Trophoblast cell (in vitro differentiated cells and primary cell): ENCODE measurements around the gene ZC3H11A.
A peak's percentile ranks its signal among the peaks of the same experiment; 100 is the strongest.
"Not testable (repeated sequence)": the region's sequence is repeated elsewhere in the genome, so short reads cannot be mapped to it uniquely, and the experiment has no call there.

Source experiments
- DNase-seq, 2 donors: peaks; one replicate each; pipeline ENCODE4 v3.0.0-alpha.2; 2016
- H2AFZ ChIP-seq: 2 replicates; pipeline ENCODE4 v1.6.1; 2013; ENCODE audit warnings: low read length, moderate library complexity, mild to moderate bottlenecking; ENCODE audit not compliant: insufficient read depth, poor library complexity
- H2AK5ac ChIP-seq: 2 replicates; pipeline ENCODE4 v1.6.1; 2013; ENCODE audit warnings: mild to moderate bottlenecking, low read length
- H2BK120ac ChIP-seq: 2 replicates; pipeline ENCODE4 v1.6.1; 2013; ENCODE audit warnings: low read length, mild to moderate bottlenecking, moderate library complexity; ENCODE audit not compliant: insufficient read depth, poor library complexity
- H2BK12ac ChIP-seq: 2 replicates; pipeline ENCODE4 v1.6.1; 2013; ENCODE audit warnings: mild to moderate bottlenecking, low read length, moderate library complexity
- H2BK5ac ChIP-seq: 2 replicates; pipeline ENCODE4 v1.6.1; 2013; ENCODE audit warnings: low read length, low read depth, moderate library complexity, mild to moderate bottlenecking; ENCODE audit not compliant: poor library complexity
- H3K14ac ChIP-seq: 2 replicates; pipeline ENCODE4 v1.6.1; 2013; ENCODE audit warnings: mild to moderate bottlenecking, low read length
- H3K18ac ChIP-seq: 2 replicates; pipeline ENCODE4 v1.6.1; 2013; ENCODE audit warnings: mild to moderate bottlenecking, low read length
- H3K23ac ChIP-seq: 2 replicates; pipeline ENCODE4 v1.6.1; 2013; ENCODE audit warnings: low read length
- H3K27ac ChIP-seq: 2 replicates; pipeline ENCODE4 v1.5.1; 2013; ENCODE audit warnings: low read depth, mild to moderate bottlenecking, inconsistent platforms, low read length, moderate library complexity
- H3K27me3 ChIP-seq: 2 replicates; pipeline ENCODE4 v1.6.1; 2013; ENCODE audit warnings: inconsistent platforms, mild to moderate bottlenecking, low read length, moderate library complexity; ENCODE audit not compliant: insufficient read depth
- H3K36me3 ChIP-seq, 2 experiments: 1 replicate in 1 of 2; 2 replicates in 1 of 2; pipeline ENCODE4 v1.6.1; 2013; ENCODE audit warnings: low read length in 2 of 2, mild to moderate bottlenecking in 2 of 2, moderate library complexity in 1 of 2; ENCODE audit not compliant: insufficient read depth in 2 of 2, control insufficient read depth in 1 of 2
- H3K4ac ChIP-seq: 2 replicates; pipeline ENCODE4 v1.6.1; 2013; ENCODE audit warnings: low read depth, mild to moderate bottlenecking, low read length, moderate library complexity
- H3K4me1 ChIP-seq, 2 experiments: 1 replicate in 1 of 2; 2 replicates in 1 of 2; pipeline ENCODE4 v1.6.1; 2013; ENCODE audit warnings: low read length in 2 of 2, mild to moderate bottlenecking in 2 of 2, moderate library complexity in 1 of 2; ENCODE audit not compliant: insufficient read depth in 2 of 2, control insufficient read depth in 1 of 2
- H3K4me2 ChIP-seq: 2 replicates; pipeline ENCODE4 v1.6.1; 2013; ENCODE audit warnings: inconsistent platforms, mild to moderate bottlenecking, low read length, moderate library complexity
- H3K4me3 ChIP-seq: 2 replicates; pipeline ENCODE4 v1.5.1; 2013; ENCODE audit warnings: mild to moderate bottlenecking, low read depth, low read length, inconsistent platforms
- H3K79me1 ChIP-seq: one replicate; pipeline ENCODE4 v1.6.1; 2013; ENCODE audit warnings: low read length
- H3K79me2 ChIP-seq: 2 replicates; pipeline ENCODE4 v1.6.1; 2013; ENCODE audit warnings: low read length, mild to moderate bottlenecking; ENCODE audit not compliant: control insufficient read depth, insufficient read depth, poor library complexity
- H3K9ac ChIP-seq: 2 replicates; pipeline ENCODE4 v1.6.1; 2013; ENCODE audit warnings: mild to moderate bottlenecking, low read length
- H3K9me3 ChIP-seq: 2 replicates; pipeline ENCODE4 v1.6.1; 2013; ENCODE audit warnings: low read depth, mild to moderate bottlenecking, control low read depth, inconsistent platforms, low read length; ENCODE audit not compliant: insufficient read depth
- H4K12ac ChIP-seq: 2 replicates; pipeline ENCODE4 v1.6.1; 2013; ENCODE audit warnings: low read depth, mild to moderate bottlenecking, low read length, moderate library complexity
- H4K8ac ChIP-seq: 2 replicates; pipeline ENCODE4 v1.6.1; 2013; ENCODE audit warnings: low read depth, mild to moderate bottlenecking, low read length, moderate library complexity
- H4K91ac ChIP-seq: one replicate; pipeline ENCODE4 v1.6.1; 2013; ENCODE audit warnings: low read depth, mild to moderate bottlenecking, low read length, moderate library complexity
- WGBS: extraction: QIAGEN DNeasy Blood & Tissue Kit; methylation state at CpG from one replicate; pipeline ENCODE4 v1.1.7; 2013; ENCODE audit warnings: missing lambda C conversion rate; ENCODE audit not compliant: insufficient read length, insufficient coverage; ENCODE audit errors: extremely low coverage; 5-methylcytosine and 5-hydroxymethylcytosine counted together

The ZC3H11A gene

GRCh38 chr1:203793561-203793960, 1.9 kb upstream of the ZC3H11A start:
- H3K4me3 ChIP-seq, H2AFZ ChIP-seq, H3K36me3 ChIP-seq, H3K23ac ChIP-seq, H3K18ac ChIP-seq, H4K12ac ChIP-seq, H3K4me2 ChIP-seq, H3K27me3 ChIP-seq, H3K9me3 ChIP-seq, H3K4ac ChIP-seq, H3K14ac ChIP-seq, H2BK5ac ChIP-seq, H2BK12ac ChIP-seq, H3K9ac ChIP-seq, H4K8ac ChIP-seq, DNase-seq: not testable (repeated sequence)
- H3K79me1 ChIP-seq: peaks cover 19% of the 10 kb centered on the region
- WGBS: no CpG with 5 or more reads among the region's 7 CpGs
- peak overlapping the region; percentile 57 for H2AK5ac ChIP-seq
- H4K91ac ChIP-seq: peak overlapping the region; percentile 47
- H2BK120ac ChIP-seq: peak overlapping the region; percentile 18
- H3K27ac ChIP-seq: peak overlapping the region; percentile 10
- peaks cover 17% of the 10 kb centered on the region for H3K79me2 ChIP-seq
- peaks cover 5 to 11% of the 10 kb centered on the region in 2 experiments for H3K4me1 ChIP-seq

- no CpG with 5 or more reads among the region's 19 CpGs for WGBS
- peaks cover 17% of the 10 kb centered on the region for H3K79me2 ChIP-seq
- no peak overlapping the region for H3K4me3 ChIP-seq
- H3K27ac ChIP-seq: no peak overlapping the region
- no peaks in the 10 kb centered on the region for H3K27me3 ChIP-seq
- no peak for DNase-seq
- H3K4me1 ChIP-seq: peaks cover 1 to 6% of the 10 kb centered on the region in 2 experiments
- H3K9me3 ChIP-seq: no peaks in the 10 kb centered on the region
- H2AK5ac ChIP-seq: no peak overlapping the region
- peak overlapping the region; percentile 51 for H3K4me2 ChIP-seq
- H2BK12ac ChIP-seq: peak overlapping the region; percentile 71
- H3K9ac ChIP-seq: no peak overlapping the region
- H3K79me1 ChIP-seq: peaks cover 16% of the 10 kb centered on the region
- H2AFZ ChIP-seq: no peak overlapping the region
- H3K23ac ChIP-seq: no peak overlapping the region
- H4K8ac ChIP-seq: peak overlapping the region; percentile 74
- H4K91ac ChIP-seq: peak overlapping the region; percentile 76
- H4K12ac ChIP-seq: peak overlapping the region; percentile 59
- H3K14ac ChIP-seq: no peak overlapping the region
- peak overlapping the region; percentile 38 for H2BK5ac ChIP-seq
- peaks cover 2 to 9% of the 10 kb centered on the region in 2 experiments for H3K36me3 ChIP-seq
- H2BK120ac ChIP-seq: peak overlapping the region; percentile 80
- H3K4ac ChIP-seq: no peak overlapping the region
- H3K18ac ChIP-seq: peak overlapping the region; percentile 35
These were observed 521 bp upstream of the ZC3H11A start for GRCh38 chr1:203794764-203795440.

- Histone ChIP-seq H3K79me1 (peaks cover 15% of the 10 kb centered on the region), H3K9ac (peak overlapping the region; percentile 73), H4K91ac (peak overlapping the region; percentile 94), H2AFZ (no peak overlapping the region), H3K4me1 (peaks cover 0 to 5% of the 10 kb centered on the region in 2 experiments), H4K12ac (peak overlapping the region; percentile 15), H3K4me2 (peak overlapping the region; percentile 65), H3K23ac (no peak overlapping the region), H3K36me3 (peaks cover 2 to 9% of the 10 kb centered on the region in 2 experiments), H3K14ac (peak overlapping the region; percentile 60), H3K9me3 (no peaks in the 10 kb centered on the region), H2AK5ac (no peak overlapping the region), H2BK12ac (no peak overlapping the region), H3K4me3 (peak overlapping the region; percentile 81), H3K18ac (peak overlapping the region; percentile 38), H3K79me2 (peaks cover 17% of the 10 kb centered on the region), H2BK120ac (peak overlapping the region; percentile 28), H2BK5ac (peak overlapping the region; percentile 73), H4K8ac (peak overlapping the region; percentile 56), H3K4ac (peak overlapping the region; percentile 92), H3K27me3 (no peaks in the 10 kb centered on the region), H3K27ac (peak overlapping the region; percentile 99)
- peak in 1 of 2 donors; percentile 40 for DNase-seq
- WGBS: no CpG with 5 or more reads among the region's 12 CpGs
These were observed 798 bp downstream of the ZC3H11A start for GRCh38 chr1:203796236-203796605.

- Histone ChIP-seq H4K8ac (no peak overlapping the region), H3K9ac (no peak overlapping the region), H2AK5ac (no peak overlapping the region), H3K27ac (peak overlapping the region; percentile 11), H3K14ac (no peak overlapping the region), H2AFZ (no peak overlapping the region), H3K9me3 (no peaks in the 10 kb centered on the region), H3K4me1 (peaks cover 0 to 3% of the 10 kb centered on the region in 2 experiments), H3K4ac (peak overlapping the region; percentile 93), H3K18ac (no peak overlapping the region), H2BK5ac (no peak overlapping the region), H3K79me1 (peaks cover 12% of the 10 kb centered on the region), H3K4me3 (no peak overlapping the region), H3K23ac (no peak overlapping the region), H3K79me2 (peaks cover 17% of the 10 kb centered on the region), H4K12ac (no peak overlapping the region), H2BK12ac (no peak overlapping the region), H3K36me3 (peaks cover 2 to 9% of the 10 kb centered on the region in 2 experiments), H3K4me2 (peak overlapping the region; percentile 54), H2BK120ac (no peak overlapping the region), H3K27me3 (no peaks in the 10 kb centered on the region), H4K91ac (no peak overlapping the region)
- DNase-seq: no peak
- no CpG with 5 or more reads among the region's 2 CpGs for WGBS
These were observed 1.8 kb downstream of the ZC3H11A start for GRCh38 chr1:203797216-203797615.
